ENCODE data around the gene RTN4R.
A peak's percentile ranks its signal among the peaks of the same experiment; 100 is the strongest.
"Not testable (repeated sequence)": the region's sequence is repeated elsewhere in the genome, so short reads cannot be mapped to it uniquely, and the experiment has no call there.

Gene RTN4R

DNA sequence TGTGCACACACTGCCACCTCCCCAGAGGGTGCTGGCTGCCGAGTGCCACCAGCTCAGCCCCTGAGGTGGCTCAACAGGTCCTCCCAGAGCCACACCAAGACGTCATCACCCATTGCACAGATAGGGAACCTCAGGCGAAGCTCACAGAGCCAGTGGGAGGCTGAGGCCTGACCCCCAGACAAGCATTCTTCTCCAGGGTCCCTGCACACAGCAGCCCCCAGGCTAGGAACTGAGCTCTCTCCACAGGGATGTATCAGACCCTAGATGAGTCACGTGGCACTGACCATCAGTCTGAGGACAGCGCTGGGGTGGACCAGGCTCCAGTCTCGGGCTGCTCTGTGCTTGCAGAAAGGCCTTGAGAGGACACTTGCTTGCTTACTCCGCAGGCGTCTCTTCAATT lies 1.6 kb upstream of the RTN4R start:
- not testable (repeated sequence) for DNase-seq

DNA sequence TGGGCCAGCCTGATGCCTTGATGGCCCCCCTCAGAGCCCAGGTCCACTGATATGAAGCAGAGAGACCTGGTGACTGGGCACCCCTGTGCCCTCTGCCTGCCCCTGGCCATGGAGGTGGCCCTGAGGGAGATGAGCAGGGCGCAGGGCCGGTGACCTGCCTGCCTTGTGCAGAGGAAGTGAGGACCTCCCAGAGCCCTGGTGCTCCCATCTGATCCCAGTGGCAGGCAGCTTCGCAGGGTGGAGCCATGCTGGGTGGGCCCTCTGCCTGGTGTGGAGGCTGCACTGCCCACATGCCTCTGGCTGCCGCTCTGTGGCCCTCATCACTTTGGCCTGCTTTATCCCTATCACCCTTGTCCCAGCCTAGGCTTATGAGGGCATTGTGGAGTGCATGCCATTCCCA lies 1.1 kb upstream of the RTN4R start:
- not testable (repeated sequence) for DNase-seq

DNA sequence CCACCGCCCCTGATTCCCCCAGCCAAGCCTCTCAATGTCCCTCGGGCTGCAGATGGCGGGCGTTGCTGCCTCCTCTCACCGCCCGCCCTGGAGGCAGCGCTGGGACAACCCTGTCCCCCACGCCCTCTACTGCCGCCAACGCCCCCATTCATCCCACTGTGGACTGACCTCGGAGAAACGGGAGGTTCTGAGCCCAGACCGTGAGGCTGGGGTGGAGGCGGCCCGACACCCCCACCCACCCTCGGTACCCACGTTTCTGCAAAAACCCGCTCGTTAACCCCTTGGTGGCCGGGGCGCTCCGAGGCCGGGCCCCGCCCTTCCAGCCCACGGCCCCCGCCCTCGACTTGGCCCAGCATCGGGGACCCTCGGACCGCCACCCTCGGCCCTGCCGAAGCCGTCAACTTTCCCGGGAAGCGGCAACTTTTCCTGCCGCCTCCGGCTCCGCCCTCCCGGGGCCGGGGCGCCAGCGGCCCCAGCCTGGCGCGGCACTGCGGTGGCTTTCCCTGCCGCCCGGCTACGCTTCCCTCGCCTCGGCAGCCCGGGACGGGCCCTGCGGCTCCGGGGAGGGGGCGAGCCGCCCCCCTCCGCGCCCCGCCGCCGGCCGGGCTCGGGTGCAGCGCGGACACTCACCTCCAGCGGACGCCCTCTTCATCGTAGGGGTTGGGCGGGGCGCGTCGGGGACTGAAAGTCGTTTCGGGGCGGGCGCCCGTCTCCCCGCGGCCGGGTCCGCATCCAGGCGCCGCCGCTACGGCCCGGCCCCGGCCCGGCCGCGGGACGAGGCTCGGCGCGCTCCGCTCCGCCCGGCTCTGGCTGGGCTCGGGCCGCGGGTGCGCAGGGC lies 458 bp downstream of the RTN4R start:
- DNase-seq = peak; percentile 46

DNA sequence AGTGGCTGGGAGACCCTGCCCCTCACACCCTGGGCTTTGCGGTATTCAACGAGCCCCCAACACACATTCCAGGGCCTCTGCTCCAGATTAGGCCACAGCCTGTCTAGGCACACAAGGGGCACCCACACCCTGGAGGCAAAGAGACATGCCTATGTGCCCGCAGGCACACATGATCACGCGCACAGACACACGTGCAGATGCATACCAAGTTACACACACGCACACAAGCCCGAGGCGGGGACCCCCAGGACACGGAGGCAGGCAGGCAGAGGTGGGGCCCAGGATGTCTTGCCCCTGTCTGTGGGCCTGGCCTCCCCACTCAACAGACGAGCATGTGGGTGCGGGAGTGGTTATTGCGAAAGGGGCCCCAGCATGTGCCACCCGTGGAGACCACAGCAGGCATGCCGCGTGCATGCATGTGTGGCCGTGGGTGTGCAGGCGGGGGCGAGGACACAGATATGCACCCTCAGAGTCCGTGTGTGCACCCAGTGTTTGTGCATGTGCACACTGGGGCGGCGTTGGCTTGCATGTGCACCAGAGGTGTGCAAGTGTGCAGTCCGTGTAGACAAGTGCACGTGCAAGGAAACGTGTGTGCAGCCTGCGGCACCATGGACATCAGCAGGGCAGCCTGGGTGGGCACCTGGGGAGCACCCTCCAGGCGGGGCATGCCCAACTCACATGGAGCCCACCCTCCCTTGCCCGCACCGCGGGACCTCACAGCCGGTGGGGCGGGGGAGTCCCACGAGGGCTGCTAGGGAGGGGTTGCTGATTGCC lies 1.3 kb downstream of the RTN4R start:
- DNase-seq = not testable (repeated sequence)

DNA sequence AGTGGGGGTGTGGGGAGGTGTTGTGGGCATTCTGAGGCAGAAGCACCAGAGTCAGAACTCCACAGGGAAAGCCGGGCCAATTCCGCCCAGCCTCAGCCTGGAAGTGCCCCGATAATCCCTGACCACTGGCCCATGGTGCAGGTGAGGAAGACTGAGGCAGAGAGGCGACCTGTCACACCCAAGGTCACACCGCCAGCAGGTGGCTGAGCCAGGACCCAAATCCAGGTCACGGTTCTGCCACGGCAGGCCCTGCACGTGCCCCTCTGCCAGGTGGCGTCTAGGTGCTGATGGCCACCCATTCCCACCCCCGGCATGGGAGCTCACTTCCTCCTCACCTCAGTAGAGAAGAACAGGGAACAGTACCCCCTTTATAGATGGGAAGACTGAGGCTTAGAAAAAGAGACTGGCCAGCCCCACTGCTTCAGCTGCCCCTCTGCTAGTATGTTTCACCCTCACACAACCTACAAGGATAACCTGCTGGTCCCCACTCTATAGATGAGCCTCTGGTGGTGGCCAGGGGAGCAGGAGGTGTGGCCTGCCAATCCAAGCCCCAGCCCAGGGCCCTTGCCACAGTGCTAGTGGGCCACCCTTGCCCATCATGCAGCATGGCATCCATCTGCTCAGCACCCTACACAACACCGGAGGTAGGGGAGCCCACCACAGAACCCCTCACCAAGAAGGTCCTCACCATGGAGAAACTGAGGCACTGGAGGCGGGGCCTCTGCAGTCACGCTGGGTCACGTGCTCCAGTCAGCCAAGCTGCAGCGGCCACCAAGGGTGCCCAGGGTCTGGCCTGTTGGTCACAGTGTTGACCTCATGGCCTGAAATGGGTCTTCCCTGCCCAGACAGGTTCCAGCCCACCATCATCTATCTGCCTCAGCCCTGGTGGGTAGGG lies 2.1 kb downstream of the RTN4R start:
- not testable (repeated sequence) for DNase-seq

DNA sequence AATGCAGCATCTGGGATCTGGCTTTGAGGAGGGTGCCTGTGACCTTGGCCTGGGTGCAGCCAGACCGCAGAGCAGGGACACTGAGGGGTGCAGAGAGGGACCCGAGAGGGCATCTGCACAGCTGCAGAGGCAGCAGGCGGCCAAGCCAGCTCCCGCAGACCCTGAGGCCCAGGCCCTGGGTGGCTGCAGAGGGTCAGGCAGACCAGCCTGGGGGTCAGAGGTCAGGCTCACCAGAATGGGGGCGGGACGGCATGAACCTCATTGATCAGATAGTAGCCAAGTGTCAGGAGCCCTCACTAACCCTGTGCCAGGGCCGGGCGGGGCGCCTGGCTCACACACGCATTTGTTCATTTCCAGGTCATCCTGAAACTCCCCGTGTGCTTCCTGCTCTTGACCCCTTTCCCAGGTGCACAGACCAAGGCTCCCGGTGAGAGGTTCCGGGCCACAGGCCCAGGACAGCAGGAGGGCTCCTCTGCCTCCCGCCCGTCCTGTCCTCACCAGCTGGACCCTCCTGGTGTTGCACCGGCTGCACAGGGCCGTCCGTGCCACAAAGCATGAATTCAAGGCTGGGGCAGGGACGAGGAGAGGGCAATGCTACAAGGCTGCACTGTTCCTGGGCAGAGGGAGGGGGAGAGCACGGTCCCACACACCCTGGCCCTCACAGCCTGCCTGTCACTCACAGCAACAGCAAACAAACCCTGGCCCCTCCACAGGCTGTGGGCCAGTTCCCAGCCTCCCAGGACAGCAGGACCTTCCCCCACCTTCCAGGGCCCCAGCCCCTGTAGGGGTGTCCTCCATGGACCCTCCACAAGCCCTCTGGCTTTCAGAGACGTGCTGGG lies 3.3 kb downstream of the RTN4R start:
- no peak for DNase-seq

DNA sequence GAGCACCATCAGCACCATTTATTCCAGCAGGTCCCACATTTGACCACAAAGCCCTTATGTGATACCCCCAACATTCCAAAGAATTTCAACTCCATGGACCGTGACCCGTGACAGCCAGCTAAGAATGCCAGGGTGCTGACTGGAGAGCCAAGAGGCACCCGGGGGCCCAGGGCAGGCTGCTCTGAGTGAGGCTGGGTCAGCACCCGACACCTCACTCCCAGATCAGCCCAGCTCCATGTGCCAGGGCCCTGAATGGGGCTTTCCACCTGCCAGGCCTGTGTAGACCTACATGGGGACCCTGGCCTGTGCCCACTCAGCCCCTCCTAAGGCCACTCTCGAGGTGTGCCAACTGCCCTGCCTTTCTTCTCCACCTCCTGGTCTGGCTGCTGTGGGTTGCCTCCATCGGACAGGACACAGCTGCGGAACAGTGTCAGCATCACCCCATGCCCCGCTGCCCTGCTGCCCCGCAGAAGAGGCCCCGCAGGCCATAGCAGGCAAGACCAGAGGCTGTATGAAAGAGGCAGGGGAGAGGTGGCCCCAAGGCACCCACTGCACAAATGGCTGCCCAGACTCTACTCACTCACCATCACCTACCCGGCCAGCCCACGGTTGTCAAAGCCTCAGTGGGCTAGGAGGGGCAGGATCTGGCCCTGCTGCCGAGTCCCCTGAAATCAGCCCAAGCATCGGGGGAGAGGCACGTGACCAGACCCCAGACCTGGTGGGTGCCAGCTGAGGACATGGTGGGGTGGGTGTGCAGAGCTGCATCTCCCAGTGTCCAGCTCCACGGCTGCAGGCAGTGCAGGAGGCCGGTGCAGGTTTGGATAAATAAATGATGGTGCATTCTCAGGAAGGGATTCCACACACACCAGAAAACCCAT lies 4.5 kb downstream of the RTN4R start:
- DNase-seq = not testable (repeated sequence)

DNA sequence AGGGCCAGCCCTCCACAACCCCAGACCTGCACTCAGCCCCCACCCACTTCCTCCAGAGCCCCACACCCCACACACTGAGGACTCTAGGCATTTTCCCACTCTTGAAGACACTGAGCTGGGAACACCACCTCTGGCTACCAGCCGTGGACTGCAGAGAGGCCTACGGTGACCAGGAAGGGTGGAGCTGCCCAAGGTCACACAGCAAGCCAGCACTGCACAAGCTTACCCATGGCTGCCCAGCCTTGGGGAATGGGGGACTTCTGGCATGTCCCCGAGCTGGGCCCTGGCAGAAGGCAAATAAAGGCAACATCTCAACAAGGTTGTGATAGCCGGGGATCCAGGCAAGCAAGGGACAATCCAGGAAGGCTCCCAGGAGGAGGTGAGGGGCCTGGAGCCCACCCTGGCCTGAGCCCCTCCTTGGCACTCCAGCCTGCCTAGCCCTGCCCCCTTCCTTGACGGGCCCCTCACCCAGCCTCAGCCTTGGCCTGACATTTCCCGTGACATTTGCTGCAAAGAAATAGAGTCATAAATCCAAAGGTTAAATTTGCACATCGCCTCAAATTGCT lies 5.5 kb downstream of the RTN4R start:
- no peak for DNase-seq

DNA sequence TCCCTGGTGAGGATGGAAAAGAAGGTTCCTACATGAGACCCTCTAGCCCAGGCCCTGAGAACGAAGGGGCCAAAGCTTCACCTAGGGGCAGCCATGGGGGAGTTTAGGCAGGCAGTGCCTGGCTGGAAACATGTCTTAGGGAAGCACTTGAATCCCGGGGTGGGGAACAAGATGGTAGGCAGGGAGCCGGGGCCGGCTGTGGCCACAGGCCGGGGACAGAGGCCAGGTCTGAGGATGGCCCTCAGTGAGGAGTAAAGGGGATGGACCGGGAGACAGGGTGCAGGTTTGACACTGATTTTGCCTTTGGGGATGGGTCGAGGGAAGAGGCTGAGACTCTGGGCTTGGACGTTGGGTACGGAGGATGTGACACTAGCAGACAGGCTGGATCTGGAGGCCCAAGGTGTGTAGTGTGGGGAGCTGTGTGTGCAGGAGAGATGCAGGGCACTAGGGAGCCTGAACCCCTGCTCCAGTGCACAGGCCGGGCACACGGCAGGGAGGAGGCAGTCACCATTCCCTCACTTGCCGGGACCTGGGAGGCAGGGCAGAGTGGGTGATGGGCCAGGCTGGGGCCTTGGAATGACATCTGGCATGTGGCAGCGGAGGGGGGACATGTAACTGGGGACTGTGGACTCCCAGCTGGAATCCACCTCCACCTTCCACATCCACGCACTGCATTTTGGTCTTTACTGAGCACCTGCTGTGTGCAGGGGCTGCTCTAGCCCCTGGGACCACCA lies 6.1 kb downstream of the RTN4R start:
- no peak for DNase-seq

DNA sequence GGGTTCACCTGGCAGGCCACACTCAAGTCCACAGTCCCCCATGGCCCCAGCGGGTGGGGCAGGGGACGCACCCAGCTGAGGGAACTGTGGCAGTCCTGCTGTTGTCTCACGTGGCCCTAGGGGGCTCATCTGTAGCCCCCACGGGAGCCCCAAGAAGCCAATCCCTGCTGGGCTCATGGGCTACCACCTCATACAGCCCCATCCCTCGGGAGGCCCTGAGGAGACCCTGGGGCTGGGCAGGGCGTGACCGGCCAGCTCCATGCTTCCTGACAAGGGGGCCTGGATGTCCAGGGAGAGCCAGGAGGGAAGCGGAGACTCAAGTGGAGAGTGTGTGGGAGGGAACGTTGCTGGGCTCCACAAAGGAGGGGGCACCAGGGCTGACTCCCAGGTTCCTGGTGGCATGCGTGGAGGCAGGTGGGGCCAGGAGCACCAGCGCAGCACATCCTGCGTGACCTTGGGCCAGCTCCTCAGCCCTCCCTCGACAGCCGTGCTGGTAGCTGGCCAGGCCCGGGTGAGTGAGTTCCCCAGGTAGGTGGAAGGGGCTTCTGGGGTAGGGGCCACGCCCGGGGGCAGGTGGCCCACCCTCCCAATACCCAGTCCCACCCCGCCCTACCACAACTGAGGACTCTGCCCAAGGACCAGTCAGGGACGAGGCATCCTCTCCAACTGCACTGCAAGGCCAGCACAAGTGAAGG lies 7.9 kb downstream of the RTN4R start:
- DNase-seq = no peak

DNA sequence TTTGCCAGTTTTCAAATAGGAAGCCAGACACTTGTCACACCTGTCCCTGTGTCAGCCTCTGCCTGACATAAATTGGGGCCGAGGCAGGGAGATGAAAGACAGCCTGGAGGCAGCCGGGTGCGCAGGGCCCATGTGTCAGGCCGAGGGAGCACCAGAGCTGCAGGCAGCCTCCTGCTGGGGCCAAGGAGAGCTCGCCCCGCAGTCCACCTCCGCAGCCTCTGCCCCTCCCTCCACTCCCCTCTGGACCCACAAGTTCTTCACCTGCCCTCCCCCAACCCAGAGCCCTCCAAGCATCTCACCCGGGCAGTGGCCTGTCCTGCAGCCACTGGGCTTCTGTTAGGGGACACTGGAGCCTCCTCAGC lies 8.8 kb downstream of the RTN4R start:
- DNase-seq = no peak

DNA sequence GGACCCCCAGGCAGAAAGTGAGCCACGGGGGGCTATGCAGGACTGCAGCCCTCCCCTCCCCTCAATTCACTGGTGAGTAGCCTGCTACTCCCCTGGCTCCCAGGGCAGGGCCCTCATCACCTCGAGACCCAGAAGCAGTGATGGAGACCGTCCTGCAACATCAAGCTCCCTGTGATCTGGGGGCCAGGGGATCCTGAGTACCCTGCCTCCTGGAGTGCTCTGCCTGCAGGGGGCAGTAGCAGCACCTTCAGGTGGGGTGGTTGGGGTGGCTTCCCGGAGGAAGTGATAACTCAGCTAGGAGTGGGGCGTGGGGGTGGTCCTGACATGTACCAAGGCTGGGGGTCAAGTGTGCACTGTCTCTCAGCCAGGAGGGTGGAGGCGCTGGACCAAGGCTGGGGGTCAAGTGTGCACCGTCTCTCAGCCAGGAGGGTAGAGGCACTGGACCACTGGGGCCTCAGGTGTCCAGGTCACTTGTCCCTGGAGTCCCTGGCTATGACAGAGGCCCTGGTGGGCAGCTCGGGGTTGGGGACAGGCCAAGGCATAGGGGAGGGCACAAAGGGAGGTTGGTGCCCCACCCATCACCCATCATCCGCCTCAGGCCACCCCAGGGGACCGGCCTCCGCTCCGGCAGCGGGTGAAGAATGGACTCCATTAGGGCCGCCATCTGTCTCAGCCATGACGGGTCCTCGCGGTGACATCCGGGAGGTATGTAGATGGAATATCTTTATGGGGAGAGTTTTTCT lies 9.4 kb downstream of the RTN4R start:
- no peak for DNase-seq

DNA sequence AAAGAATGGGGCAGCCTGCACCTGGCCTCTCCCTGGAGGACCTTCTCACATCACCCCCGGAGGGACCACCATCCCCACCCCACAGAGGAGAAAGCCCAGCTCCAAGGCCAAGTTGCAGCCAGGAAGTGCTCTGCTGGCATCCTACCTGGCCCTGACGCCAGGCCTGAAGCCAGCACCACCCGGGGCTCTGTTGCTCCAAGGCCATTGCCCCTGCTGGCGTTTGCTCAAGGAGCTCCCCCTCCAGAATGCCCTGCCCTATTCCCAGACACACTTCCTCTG lies 10.2 kb downstream of the RTN4R start:
- no peak for DNase-seq

DNA sequence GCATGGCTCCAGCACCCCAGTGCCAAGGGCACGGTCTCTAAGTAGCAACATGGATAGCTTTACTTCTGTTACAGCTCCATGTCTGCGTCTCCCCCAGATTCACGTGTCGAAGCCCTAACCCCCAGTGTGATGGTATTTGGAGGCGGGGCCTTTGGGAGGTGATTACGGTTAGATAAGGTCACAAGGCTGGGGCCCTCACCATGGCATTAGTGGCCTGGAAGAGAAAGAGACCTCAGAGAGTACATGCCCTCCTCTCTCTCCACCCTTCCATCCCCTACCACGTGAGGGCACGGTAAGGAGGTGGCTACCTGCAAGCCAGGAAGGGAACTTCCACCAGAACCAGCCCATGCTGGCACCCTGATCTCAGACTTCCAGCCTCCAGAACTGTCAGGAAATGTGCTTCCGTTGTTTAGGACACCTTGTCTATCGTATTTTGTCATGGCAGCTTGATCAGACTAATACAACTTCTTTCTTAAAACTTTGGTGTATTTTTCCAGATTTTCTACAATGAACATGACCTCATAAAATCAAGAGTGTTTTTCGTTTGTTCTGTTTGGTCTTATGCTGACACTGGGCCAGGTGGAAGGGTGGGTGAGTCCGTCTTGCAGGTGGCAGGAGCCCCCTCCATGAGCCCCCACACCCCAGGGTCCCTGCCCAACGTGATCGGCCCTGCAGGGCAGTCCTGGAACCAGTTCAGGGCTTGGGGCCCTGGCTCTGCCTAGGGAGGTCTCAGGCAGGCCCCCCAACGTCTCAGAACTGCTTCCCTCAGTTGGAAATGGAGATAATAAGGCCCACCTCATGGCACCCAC lies 10.7 kb downstream of the RTN4R start:
- no peak for DNase-seq

DNA sequence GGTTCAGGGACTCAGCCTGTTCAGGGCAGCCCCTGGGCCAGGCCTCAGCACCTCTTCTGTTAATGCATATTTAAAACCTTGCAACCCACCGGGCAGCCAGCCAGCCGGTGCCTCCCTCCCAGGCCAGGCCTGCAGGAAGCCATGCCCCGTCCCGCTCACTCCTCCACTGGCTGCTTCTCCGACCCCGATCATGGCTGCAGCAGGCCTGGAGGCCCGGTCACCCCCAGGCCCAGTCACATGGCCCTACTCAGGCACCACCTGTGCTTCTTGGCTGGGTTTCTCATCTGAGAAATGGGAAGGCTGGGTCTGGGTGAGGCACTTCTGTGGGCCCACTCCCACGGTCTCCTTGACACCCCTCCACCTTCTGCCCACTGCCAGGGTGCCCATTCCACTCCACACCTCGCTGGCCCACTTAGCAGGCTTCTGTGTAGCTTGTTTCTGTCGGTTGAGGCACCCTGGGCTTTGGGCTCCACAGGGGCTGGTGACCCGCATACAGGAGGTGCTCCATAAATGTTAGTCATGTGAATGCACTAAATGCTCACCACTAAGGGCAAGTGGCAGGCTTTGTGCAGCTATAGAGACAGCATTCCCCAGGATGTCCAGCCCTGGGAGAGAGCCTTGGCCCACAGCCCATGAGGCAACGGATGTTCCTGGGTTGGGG lies 11.4 kb downstream of the RTN4R start:
- no peak for DNase-seq

DNA sequence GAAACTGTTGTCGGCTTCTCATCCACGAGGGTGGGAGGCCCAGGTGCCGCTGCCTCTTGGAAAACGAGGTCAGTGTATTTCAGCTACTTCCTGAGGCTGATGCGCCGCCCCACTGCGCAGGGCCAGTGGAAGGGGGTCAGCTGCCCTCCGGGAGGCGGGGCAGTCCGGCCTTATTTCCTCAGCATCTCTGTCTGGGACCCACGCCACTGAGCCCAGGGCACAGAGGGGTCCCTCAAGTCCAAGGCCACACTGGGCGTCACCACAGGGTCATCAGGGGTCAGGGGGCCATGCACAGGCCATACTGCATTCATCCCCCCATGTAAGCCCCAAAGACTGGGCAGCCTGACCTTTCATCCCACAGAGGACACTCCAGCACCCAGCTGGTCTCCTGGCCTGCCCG lies 12.1 kb downstream of the RTN4R start:
- DNase-seq = no peak
